ENCODE measurements around the gene ELF3.
A peak's percentile ranks its signal among the peaks of the same experiment; 100 is the strongest.

The ELF3 gene

DNA sequence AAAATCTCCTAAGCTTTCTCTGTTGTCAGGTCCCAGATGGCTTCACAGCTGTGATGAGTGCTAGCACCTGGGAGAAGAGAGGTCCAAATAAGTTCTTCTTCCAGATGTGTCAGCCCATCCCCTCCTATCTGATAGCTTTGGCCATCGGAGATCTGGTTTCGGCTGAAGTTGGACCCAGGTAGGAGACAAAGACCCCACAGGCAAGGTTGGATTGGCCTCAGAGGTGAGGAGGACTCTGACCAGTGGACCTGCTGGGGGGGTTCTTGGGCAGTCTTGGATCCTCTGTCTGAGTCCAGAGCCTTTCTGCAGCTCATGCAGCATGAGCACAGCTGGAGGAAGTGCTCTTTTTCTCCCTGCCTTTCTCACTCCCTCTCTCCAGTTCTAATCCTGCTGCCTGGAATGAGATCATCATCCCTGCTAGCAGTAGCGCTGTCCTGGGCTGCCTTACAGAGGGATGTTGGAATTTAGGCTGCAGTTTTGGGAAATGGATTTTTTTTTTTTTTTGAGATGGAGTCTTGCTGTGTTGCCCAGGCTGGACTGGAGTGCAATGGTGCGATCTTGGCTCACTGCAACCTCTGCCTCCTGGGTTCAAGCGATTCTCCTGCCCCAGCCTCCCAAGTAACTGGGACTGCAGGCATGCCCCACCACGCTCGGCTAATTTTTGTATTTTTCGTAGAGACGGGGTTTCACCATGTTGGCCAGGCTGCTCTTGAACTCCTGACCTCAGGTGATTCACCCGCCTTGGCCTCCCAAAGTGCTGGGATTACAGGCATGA is 20.8 kb upstream of the ELF3 start:
- TF ChIP-seq, protein P1, sequence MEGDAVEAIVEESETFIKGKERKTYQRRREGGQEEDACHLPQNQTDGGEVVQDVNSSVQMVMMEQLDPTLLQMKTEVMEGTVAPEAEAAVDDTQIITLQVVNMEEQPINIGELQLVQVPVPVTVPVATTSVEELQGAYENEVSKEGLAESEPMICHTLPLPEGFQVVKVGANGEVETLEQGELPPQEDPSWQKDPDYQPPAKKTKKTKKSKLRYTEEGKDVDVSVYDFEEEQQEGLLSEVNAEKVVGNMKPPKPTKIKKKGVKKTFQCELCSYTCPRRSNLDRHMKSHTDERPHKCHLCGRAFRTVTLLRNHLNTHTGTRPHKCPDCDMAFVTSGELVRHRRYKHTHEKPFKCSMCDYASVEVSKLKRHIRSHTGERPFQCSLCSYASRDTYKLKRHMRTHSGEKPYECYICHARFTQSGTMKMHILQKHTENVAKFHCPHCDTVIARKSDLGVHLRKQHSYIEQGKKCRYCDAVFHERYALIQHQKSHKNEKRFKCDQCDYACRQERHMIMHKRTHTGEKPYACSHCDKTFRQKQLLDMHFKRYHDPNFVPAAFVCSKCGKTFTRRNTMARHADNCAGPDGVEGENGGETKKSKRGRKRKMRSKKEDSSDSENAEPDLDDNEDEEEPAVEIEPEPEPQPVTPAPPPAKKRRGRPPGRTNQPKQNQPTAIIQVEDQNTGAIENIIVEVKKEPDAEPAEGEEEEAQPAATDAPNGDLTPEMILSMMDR (IDR thresholded peaks at IDR 0.05; ENCODE audit: control extremely low read depth, extremely low read depth, low read depth, missing control alignments), result no peak
- ChIA-PET CTCF (interaction anchor here (1.6 to 5.9 kb wide), 2 partner anchors 10 to 25 kb away, joined by 3 to 37 read pairs; no protein-coding TSS in a partner anchor), POLR2A (no interaction called here)
- DNase-seq (ENCODE audit: extremely low spot score), result no peak

DNA sequence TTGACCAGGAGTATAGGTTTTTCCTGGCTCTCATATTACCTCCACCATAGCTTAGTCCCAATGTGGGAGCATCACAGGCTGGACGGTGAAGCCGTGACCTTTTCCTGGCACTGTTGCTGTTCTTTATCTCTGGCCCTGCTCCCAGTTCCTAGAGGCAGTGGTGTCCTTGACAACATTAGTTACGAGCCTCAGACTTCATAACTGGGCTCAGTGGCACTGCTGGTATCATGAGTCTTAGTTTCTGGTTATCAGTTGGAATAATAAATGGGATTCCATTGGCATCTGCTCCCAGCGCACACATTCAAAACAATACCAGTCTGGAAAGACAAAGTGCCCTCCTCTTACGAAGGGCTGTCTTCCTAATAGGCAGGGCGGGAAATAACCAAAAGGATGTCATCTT is 20.0 kb upstream of the ELF3 start:
- TF ChIP-seq, protein P1 (IDR thresholded peaks at IDR 0.05; ENCODE audit: control extremely low read depth, extremely low read depth, low read depth, missing control alignments), result no peak
- POLR2A ChIA-PET, result no interaction called here
- no peak for DNase-seq (ENCODE audit: extremely low spot score)
- CTCF ChIA-PET, result no interaction called here

DNA sequence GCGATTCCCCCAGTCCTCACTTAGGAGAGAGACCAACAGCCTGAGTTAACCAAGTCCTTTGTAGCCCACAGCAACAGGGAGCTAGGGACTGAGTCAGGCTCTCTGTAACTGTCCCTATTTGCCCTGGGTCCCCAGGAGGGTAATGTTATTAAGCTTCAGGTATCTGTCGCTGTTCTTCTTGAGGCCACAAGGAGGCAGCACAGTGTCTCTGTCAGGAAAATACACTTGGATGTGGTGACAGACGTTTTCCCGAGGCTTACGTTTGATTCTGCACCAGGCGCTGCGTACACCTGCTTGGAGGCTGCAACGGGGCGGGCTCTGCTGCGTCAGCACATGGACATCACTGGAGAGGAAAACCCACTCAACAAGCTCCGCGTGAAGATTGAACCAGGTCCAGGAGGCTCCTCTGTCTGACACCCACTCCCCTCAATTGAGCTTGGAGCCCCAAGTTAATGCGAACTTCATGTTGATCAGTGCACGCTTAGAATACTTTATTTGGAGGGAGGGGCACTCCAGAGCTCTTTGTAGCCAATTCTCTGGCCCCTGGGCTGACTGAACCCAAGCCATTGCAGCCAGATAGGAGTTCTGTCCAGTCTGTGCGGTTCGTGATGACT is 10.7 kb upstream of the ELF3 start:
- TF ChIP-seq, protein P1 (IDR thresholded peaks at IDR 0.05; ENCODE audit: control extremely low read depth, extremely low read depth, low read depth, missing control alignments), result peak; percentile 65
- POLR2A ChIA-PET, result interaction anchor here (0.7 kb wide), 1 partner anchor 1030 kb away, joined by 3 read pairs; no protein-coding TSS in a partner anchor
- peak; percentile 67 for DNase-seq (ENCODE audit: extremely low spot score)
- CTCF ChIA-PET, result interaction anchor here (0.6 to 6.5 kb wide), 45 partner anchors 9 to 1148 kb away, joined by 3 to 86 read pairs (median 4); partner anchors contain the start of genes ELF3, GPR37L1, PTPN7 and RNPEP

DNA sequence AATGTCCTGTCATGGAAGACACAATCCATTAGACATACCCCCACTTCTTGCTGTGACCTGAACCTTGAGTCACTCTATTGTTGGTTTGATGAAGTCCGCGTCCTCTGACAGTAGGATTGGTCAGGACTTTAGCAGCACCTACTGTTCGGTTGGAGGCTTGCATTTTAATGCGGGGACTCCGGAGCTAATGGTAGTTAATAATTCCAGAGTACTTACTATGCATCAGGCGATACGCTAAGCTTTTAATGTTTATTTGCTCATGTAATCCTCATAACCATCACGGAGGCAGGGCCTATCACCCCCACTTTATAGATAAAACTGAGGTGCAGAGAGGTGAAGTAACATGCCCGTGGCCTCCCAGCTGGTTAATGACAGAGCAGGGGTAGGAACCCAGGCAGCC is 7.9 kb upstream of the ELF3 start:
- POLR2A ChIA-PET, result interaction anchor here (0.5 kb wide), 1 partner anchor 127 kb away, joined by 9 read pairs; no protein-coding TSS in a partner anchor
- CTCF ChIA-PET, result interaction anchor here (3.3 to 6.5 kb wide), 3 partner anchors 9 to 133 kb away, joined by 42 to 86 read pairs (median 47); partner anchors contain the start of gene ELF3
- TF ChIP-seq, protein P1 (IDR thresholded peaks at IDR 0.05; ENCODE audit: control extremely low read depth, extremely low read depth, low read depth, missing control alignments), result no peak
- DNase-seq (ENCODE audit: extremely low spot score), result no peak

GRCh38 chr1:202004711-202005110 is 5.7 kb upstream of the ELF3 start:
- DNase-seq (ENCODE audit: extremely low spot score), result no peak
- ChIA-PET CTCF (interaction anchor here (1.1 to 9.0 kb wide), 3 partner anchors 109 to 131 kb away, joined by 3 to 78 read pairs (median 4); no protein-coding TSS in a partner anchor), POLR2A (no interaction called here)
- TF ChIP-seq, protein P1 (IDR thresholded peaks at IDR 0.05; ENCODE audit: control extremely low read depth, extremely low read depth, low read depth, missing control alignments), result no peak

DNA sequence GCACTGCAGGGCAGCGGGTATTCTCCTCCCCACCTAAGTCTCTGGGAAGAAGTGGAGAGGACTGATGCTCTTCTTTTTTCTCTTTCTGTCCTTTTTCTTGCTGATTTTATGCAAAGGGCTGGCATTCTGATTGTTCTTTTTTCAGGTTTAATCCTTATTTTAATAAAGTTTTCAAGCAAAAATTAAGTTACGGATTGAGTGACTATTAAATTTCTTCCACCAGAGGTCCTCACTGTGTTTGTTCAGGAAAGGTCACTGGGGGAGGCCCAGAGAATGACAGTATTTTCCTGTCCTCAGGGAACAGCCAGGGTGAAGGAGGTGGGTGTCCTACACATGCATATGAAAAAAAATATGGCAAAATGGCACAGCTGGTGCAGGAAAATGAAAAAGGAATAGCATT is 4.4 kb upstream of the ELF3 start:
- TF ChIP-seq, protein P1 (IDR thresholded peaks at IDR 0.05; ENCODE audit: control extremely low read depth, extremely low read depth, low read depth, missing control alignments), result no peak
- CTCF ChIA-PET, result interaction anchor here (0.8 to 9.0 kb wide), 5 partner anchors 9 to 130 kb away, joined by 3 to 78 read pairs (median 4); no protein-coding TSS in a partner anchor
- POLR2A ChIA-PET, result no interaction called here
- DNase-seq (ENCODE audit: extremely low spot score), result no peak

Measured in GM10248 (cell line).